Colonic mucosa (tissue), 4 donors: ENCODE results near the gene PHKA1. TPM values are rescaled to one million over a fixed set of nuclear protein-coding genes. Genes with fewer than 3 reads are reported as not detected.
A peak's percentile ranks its signal among the peaks of the same experiment; 100 is the strongest.

Source experiments
- DNase-seq: peaks from one replicate; pipeline ENCODE4 v3.0.0-alpha.2; 2020
- H3K27ac ChIP-seq: fragments of 200-600 bp; one replicate; pipeline ENCODE4 v1.8.0; 2021
- H3K27me3 ChIP-seq: fragments of 200-600 bp; one replicate; pipeline ENCODE4 v1.8.0; 2021
- H3K36me3 ChIP-seq: fragments of 200-600 bp; one replicate; pipeline ENCODE4 v1.8.0; 2021
- H3K4me1 ChIP-seq: fragments of 200-600 bp; one replicate; pipeline ENCODE4 v1.8.0; 2021; ENCODE audit warnings: mild to moderate bottlenecking
- H3K4me3 ChIP-seq: fragments of 200-600 bp; one replicate; pipeline ENCODE4 v1.8.0; 2021
- H3K9ac ChIP-seq, 2 donors: one replicate each; pipeline ENCODE4 v1.7.0; 2013; ENCODE audit warnings: control low read depth in 2 of 2, low read depth in 2 of 2, low read length in 2 of 2
- H3K9me3 ChIP-seq: fragments of 200-600 bp; one replicate; pipeline ENCODE4 v1.8.0; 2021
- intact Hi-C: fragments of 100-400 bp; cut with DNase I; formaldehyde crosslinking; loops from one replicate; pipeline ENCODE4 v1.14.1; 2022
- total RNA-seq, 2 donors: library from RNA; stranded (reverse); fragmentation: NEBNext Ultra II Directional in 1 of 2; extraction: Animal tissue kit (Norgen Biotek cat#: 25700) in 1 of 2; gene quantifications; one replicate each; pipeline ENCODE4 v1.2.1, GENCODE V29; 2021
- TF ChIP-seq, protein P1 (sequence below): fragments of 200-600 bp; IDR thresholded peaks from one replicate; pipeline ENCODE4 v1.8.0; 2022; ENCODE audit warnings: antibody characterized with exemption, mild to moderate bottlenecking
- donor health status: healthy.
- donor health status: DM: no; HTN: no; CAD: no.
- donor health status: DM: no; HTN: no; CAD: no.

The PHKA1 gene
- total RNA-seq, 2 donors from 2014 or later = 4.2 to 4.7 TPM

DNA sequence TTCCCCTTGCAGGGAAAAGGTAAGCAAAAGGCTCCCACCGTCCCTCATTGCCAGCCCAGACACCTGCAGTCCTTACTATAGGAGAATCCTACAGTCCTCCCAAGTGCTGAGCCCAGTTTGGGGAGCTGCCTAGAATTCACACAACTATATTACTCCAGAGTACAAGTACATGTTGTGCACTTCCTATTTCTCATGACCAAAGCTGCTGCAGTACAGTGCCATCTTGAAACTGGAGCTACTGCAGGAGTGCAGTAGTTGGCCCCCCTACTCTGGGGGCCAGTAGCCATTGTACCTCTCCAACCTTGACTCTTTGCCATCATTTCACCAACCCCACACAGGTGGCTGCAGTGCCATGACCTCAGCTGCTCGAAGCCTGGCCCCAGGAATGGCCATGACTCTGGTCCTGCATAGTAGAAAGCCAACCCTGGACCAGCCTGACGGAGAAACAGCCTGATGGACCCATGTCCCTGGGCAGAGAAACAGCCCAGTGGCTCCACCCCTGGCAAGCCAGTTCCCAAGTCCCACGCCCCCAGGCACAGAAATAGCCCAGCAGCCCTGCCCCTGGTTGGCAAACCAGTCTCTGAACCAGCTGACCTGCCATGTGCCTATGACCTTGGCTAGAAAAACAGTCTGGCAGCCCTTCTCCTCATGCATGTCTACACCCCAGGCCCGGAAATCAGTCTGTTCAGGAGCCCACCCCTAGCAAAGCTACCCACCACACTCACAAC is 51.9 kb downstream of the PHKA1 start:
- Histone ChIP-seq H3K27ac (no peak overlapping the region), H3K9ac (no peak overlapping the region), H3K4me3 (no peak overlapping the region), H3K4me1 (no peaks in the 10 kb centered on the region), H3K36me3 (no peaks in the 10 kb centered on the region), H3K27me3 (no peaks in the 10 kb centered on the region), H3K9me3 (no peaks in the 10 kb centered on the region)
- TF ChIP-seq, protein P1, sequence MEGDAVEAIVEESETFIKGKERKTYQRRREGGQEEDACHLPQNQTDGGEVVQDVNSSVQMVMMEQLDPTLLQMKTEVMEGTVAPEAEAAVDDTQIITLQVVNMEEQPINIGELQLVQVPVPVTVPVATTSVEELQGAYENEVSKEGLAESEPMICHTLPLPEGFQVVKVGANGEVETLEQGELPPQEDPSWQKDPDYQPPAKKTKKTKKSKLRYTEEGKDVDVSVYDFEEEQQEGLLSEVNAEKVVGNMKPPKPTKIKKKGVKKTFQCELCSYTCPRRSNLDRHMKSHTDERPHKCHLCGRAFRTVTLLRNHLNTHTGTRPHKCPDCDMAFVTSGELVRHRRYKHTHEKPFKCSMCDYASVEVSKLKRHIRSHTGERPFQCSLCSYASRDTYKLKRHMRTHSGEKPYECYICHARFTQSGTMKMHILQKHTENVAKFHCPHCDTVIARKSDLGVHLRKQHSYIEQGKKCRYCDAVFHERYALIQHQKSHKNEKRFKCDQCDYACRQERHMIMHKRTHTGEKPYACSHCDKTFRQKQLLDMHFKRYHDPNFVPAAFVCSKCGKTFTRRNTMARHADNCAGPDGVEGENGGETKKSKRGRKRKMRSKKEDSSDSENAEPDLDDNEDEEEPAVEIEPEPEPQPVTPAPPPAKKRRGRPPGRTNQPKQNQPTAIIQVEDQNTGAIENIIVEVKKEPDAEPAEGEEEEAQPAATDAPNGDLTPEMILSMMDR = no peak
- intact Hi-C loops = no loop called here
- no peak for DNase-seq

DNA sequence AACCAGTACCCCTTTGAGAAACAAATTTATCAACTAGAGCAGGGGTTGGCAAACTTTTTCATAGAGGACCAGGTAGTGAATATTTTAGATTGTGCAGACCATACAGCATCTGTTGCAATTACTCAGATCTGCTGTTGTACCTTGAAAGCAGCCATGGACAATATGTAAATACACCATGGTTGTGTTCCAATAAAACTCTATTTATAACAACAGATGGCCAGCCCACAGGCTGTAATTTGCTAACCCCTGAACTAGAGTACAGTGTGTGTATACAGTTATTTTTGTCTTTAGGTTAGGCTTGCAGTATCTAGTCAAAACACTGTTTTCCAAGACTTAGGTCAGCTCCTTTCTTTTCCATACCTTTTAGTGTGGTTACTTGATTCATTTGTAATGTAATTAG is 54.4 kb downstream of the PHKA1 start:
- DNase-seq = no peak
- Histone ChIP-seq H3K9me3 (no peaks in the 10 kb centered on the region), H3K27me3 (no peaks in the 10 kb centered on the region), H3K9ac (no peak overlapping the region), H3K36me3 (no peaks in the 10 kb centered on the region), H3K27ac (no peak overlapping the region), H3K4me1 (no peaks in the 10 kb centered on the region), H3K4me3 (no peak overlapping the region)
- TF ChIP-seq, protein P1 = no peak
- intact Hi-C loops = no loop called here

DNA sequence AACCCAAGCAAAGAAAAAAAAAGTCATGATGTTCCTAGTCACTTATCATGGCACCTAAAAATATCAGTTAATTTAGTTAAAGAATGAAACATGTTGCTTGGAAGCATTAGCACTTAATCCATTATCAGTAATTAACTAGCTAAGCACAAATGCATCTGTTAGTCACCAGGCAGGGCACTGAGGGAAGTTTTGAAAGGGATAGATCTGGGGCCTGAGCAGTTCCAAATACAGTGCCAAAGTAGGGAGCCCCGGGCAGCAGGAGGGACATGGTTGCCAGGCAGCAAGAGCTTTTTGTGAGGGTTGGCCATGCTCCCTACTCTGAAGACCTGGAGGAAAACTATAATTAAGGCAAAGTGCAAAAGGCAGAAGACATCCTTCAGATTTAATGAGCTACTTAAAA is 62.0 kb downstream of the PHKA1 start:
- DNase-seq = no peak

DNA sequence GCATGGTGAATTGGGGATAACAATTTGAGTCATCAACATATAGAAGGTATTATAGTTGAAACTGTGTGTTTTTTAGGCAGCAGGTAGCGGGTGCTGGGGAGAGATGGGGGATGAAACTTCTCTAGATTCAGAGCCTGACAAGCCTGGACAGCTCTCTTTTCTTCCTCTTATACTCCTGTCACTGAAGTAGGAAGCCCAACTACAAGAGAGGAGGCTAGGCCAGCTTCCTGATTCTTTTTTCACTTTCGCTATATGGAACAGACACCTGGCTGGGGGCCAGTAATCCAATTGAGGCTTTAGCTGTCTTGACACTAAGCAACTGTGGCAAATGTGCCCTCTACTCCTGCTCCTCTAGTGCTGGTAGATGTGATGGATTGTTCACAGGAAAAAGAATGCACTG is 69.2 kb downstream of the PHKA1 start:
- Histone ChIP-seq H3K4me1 (no peaks in the 10 kb centered on the region), H3K36me3 (no peaks in the 10 kb centered on the region), H3K27ac (no peak overlapping the region), H3K9me3 (no peaks in the 10 kb centered on the region), H3K27me3 (no peaks in the 10 kb centered on the region), H3K4me3 (no peak overlapping the region), H3K9ac (no peak overlapping the region)
- intact Hi-C loops = no loop called here
- DNase-seq = peak; percentile 21
- TF ChIP-seq, protein P1 = no peak

More for the DNA sequence above, 62.0 kb downstream of the PHKA1 start:
- Histone ChIP-seq H3K9me3 (no peaks in the 10 kb centered on the region), H3K27me3 (no peaks in the 10 kb centered on the region), H3K4me1 (no peaks in the 10 kb centered on the region), H3K9ac (no peak overlapping the region), H3K4me3 (no peak overlapping the region), H3K36me3 (no peaks in the 10 kb centered on the region), H3K27ac (no peak overlapping the region)
- TF ChIP-seq, protein P1 = no peak
- intact Hi-C loops = no loop called here

DNA sequence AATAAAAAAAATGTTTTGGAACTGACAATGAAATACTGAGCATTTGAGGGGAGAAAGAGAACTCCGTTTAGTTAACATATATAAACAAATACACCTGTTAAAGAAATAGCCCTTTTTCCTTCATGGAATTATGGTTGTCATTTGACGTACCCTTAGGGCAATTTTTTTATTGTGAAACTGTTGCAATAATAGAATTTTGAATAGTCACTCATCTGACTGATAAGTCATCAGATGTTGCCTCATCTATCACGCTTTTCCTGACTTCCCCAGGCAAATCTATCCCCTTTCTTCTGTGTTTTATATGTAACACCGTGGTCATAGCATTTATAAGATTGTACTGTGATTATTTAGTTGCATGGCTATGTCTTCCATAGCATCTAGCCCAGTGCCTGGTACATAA is 72.5 kb downstream of the PHKA1 start:
- TF ChIP-seq, protein P1 = no peak
- H3K9ac ChIP-seq = no peak overlapping the region
- no peaks in the 10 kb centered on the region for H3K9me3 ChIP-seq
- no peaks in the 10 kb centered on the region for H3K4me1 ChIP-seq
- H3K36me3 ChIP-seq = no peaks in the 10 kb centered on the region
- H3K4me3 ChIP-seq = no peak overlapping the region
- H3K27ac ChIP-seq = no peak overlapping the region
- intact Hi-C loops = no loop called here
- H3K27me3 ChIP-seq = no peaks in the 10 kb centered on the region
- no peak for DNase-seq
